Measurements from ENCODE around the gene SGTB. TPM values are rescaled to one million over a fixed set of nuclear protein-coding genes. Genes with fewer than 3 reads are reported as not detected.
"Not testable (repeated sequence)": the region's sequence is repeated elsewhere in the genome, so short reads cannot be mapped to it uniquely, and the experiment has no call there.

Gene SGTB
- total and polyA plus RNA-seq, 3 experiments from 2014 or later: 12.2 to 16.3 (median 14.9) TPM

DNA sequence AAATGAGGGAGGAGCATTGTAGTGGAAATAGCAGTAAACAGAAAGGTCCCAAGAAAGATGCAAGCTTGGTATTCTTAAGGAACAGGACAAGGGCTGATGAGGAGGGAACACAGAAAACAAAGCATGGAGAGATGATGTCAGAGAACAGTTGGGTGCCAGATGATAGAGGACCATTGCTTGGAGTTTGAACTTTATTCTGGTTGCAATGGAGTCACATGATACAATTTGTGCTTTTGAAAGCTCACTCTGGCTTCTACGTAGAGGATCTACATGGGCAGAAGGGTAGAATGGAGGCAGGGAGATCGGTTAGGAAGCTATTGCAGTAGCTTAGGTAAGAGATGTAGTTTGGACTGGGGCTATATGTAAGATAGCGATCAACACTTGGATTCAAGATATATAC lies 39.8 kb downstream of the SGTB start:
- Histone ChIP-seq H3K4me3 (ENCODE audit: low read length) (no peak overlapping the region), H3K36me3 (ENCODE audit: insufficient read depth, low read length) (peaks cover 29% of the 10 kb centered on the region), H3K4me1 (ENCODE audit: insufficient read depth, low read length) (peaks cover 5% of the 10 kb centered on the region), H3K9me3 (ENCODE audit: low read length) (no peaks in the 10 kb centered on the region), H3K27ac (ENCODE audit: low read depth, low read length) (no peak overlapping the region), H3K27me3 (ENCODE audit: insufficient read depth, low read length, poor library complexity, severe bottlenecking) (no peaks in the 10 kb centered on the region)
- no peak for DNase-seq
- H3K27me3 Mint-ChIP-seq: no peaks in the 10 kb centered on the region
- peaks cover 25 to 44% (median 37%) of the 10 kb centered on the region in 3 donors for H3K4me1 Mint-ChIP-seq
- no peak overlapping the region for H3K4me3 Mint-ChIP-seq
- peaks cover 6 to 91% (median 34%) of the 10 kb centered on the region in 3 donors for H3K36me3 Mint-ChIP-seq
- no peaks in the 10 kb centered on the region for H3K9me3 Mint-ChIP-seq
- CTCF ChIA-PET: no interaction called here
- peak overlapping the region in 2 of 8 donors; percentile 25 to 76 for H3K27ac Mint-ChIP-seq
- POLR2A ChIA-PET: no interaction called here

DNA sequence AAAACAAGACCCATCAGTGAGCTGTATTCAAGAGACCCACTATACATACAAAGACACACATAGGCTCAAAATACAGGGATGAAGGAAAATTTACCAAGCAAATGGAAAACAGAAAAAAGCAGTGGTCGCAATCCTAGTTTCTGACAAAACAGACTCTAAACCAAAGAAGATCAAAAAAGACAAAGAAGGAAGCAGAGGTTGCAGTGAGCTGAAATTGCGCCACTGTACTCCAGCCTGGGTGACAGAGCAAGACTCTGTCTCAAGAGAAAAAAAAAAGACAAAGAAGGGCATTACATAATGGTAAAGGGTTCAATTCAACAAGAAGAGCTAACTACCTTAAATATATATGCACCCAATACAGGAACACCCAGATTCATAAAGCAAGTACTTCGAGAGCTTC lies 45.9 kb downstream of the SGTB start:
- H3K4me3 ChIP-seq (ENCODE audit: low read length); H3K9me3 ChIP-seq (ENCODE audit: low read length); DNase-seq; H3K27ac ChIP-seq (ENCODE audit: low read depth, low read length); H3K27me3 ChIP-seq (ENCODE audit: insufficient read depth, low read length, poor library complexity, severe bottlenecking); CTCF ChIA-PET; H3K9me3 Mint-ChIP-seq; POLR2A ChIA-PET; H3K27me3 Mint-ChIP-seq: not testable (repeated sequence)
- Histone ChIP-seq H3K4me1 (ENCODE audit: insufficient read depth, low read length) (peaks cover 10% of the 10 kb centered on the region), H3K36me3 (ENCODE audit: insufficient read depth, low read length) (peaks cover 38% of the 10 kb centered on the region)
- Mint-ChIP-seq H3K36me3 (peaks cover 8 to 98% (median 22%) of the 10 kb centered on the region in 3 donors), H3K27ac (peak overlapping the region in 5 of 8 donors; percentile 19 to 81 (median 44)), H3K4me1 (peaks cover 35 to 42% (median 36%) of the 10 kb centered on the region in 3 donors), H3K4me3 (peak overlapping the region in 1 of 7 donors; percentile 2)

DNA sequence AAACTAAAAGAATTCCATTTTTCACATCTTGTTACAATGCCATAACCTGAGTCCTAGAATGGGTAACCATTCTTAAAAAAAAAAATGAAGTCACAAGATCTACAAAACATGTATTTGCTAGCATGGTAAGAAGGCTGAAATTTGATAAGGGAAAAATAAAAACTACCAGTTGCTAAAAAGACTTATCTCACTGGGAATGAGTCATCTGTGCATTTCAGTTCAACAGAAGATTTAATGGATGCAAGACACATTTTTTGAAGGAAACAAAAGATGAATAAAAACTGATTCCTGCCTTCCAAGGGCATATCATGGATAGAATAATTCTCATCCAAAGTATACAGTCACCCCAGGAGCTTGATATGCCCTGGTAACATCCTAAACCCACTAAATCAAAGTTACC lies 47.2 kb downstream of the SGTB start:
- H3K4me1 Mint-ChIP-seq: peaks cover 29 to 35% (median 34%) of the 10 kb centered on the region in 3 donors
- no peaks in the 10 kb centered on the region for H3K27me3 Mint-ChIP-seq
- H3K36me3 Mint-ChIP-seq: peaks cover 8 to 98% (median 21%) of the 10 kb centered on the region in 3 donors
- ChIA-PET CTCF (no interaction called here), POLR2A (no interaction called here)
- Histone ChIP-seq H3K4me1 (ENCODE audit: insufficient read depth, low read length) (peaks cover 7% of the 10 kb centered on the region), H3K4me3 (ENCODE audit: low read length) (no peak overlapping the region), H3K27me3 (ENCODE audit: insufficient read depth, low read length, poor library complexity, severe bottlenecking) (no peaks in the 10 kb centered on the region), H3K27ac (ENCODE audit: low read depth, low read length) (no peak overlapping the region), H3K9me3 (ENCODE audit: low read length) (no peaks in the 10 kb centered on the region), H3K36me3 (ENCODE audit: insufficient read depth, low read length) (peaks cover 42% of the 10 kb centered on the region)
- DNase-seq: no peak
- H3K4me3 Mint-ChIP-seq: no peak overlapping the region
- no peaks in the 10 kb centered on the region for H3K9me3 Mint-ChIP-seq
- peak overlapping the region in 6 of 8 donors; percentile 22 to 72 (median 61) for H3K27ac Mint-ChIP-seq

DNA sequence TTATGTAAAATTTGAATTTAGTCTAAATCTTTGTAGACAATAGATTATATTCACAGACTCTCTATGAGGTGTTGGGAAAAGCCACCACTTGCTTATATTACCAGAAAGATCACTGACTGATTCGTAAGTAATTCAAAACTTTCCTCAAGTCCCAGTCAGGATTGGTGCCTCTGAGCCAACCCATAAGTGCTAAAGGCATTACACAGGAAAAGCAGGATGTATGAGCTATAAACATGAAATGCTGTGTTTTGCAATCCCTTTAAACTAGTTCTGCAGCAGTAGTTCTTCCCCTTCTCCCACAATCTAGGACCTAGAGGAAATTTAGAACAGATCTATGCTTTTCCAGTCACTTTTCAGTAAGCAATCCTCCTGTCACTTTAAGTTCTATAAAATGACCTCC lies 49.1 kb downstream of the SGTB start:
- no peaks in the 10 kb centered on the region for H3K9me3 ChIP-seq (ENCODE audit: low read length)
- H3K27ac ChIP-seq (ENCODE audit: low read depth, low read length): no peak overlapping the region
- peaks cover 44% of the 10 kb centered on the region for H3K36me3 ChIP-seq (ENCODE audit: insufficient read depth, low read length)
- Mint-ChIP-seq H3K4me1 (peaks cover 19 to 23% (median 21%) of the 10 kb centered on the region in 3 donors), H3K9me3 (no peaks in the 10 kb centered on the region), H3K27ac (peak overlapping the region in 5 of 8 donors; percentile 27 to 54 (median 39)), H3K4me3 (no peak overlapping the region), H3K27me3 (no peaks in the 10 kb centered on the region), H3K36me3 (peaks cover 8 to 88% (median 24%) of the 10 kb centered on the region in 3 donors)
- ChIA-PET CTCF (no interaction called here), POLR2A (no interaction called here)
- no peak for DNase-seq
- no peaks in the 10 kb centered on the region for H3K27me3 ChIP-seq (ENCODE audit: insufficient read depth, low read length, poor library complexity, severe bottlenecking)
- no peak overlapping the region for H3K4me3 ChIP-seq (ENCODE audit: low read length)
- H3K4me1 ChIP-seq (ENCODE audit: insufficient read depth, low read length): peaks cover 5% of the 10 kb centered on the region

DNA sequence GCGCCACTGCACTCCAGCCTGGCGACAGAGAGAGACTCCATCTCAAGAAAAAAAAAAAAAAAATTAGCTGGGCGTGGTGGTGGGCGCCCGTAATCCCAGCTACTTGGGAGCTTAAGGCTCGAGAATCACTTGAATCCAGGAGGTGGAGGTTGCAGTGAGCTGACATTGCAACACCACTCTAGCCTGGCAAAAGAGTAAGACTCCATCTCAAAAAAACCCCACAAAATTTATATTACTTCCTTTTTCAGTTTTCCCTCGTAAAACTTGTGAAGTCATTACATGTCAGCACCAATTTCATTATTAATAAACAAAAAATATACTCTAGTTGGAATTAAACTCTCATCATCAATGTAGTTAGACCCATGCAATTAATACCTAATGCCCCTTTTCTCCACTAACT lies 53.2 kb downstream of the SGTB start:
- CTCF ChIA-PET: no interaction called here

DNA sequence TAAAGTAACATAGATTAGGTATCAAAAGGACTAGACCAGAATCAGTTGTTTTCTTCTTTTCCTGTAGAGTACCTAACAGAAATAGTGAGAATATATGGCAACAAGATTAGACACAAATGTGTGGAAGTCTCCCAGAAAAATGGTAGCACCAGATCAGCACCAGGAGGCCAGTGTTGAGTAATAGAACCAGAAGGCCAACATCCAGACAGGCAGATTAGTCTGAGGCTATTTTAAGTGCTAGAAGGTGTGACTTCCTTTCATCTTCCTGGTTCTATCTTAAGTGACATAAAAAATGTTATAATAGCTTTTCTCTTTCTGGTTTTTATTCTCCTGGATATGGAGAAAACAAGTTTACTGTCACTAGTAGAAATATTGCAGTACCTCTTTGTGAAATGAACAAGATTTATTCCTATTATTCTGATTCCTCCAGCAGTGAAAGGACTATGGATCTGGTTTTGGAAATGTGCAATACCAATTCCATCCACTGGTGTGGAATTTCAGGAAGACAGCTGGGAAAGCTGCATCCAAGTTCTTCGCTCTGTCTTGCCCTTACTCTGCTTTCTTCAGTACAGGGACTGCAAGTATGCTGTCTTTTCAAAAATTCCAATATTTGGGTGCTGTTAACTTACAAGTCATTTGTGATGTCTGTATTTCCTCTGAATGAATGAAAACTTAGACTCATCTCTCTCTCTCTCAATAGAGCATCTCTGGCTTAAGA lies 57.9 kb downstream of the SGTB start:
- H3K27ac Mint-ChIP-seq: peak overlapping the region in 7 of 8 donors; percentile 19 to 85 (median 62)
- no peaks in the 10 kb centered on the region for H3K9me3 ChIP-seq (ENCODE audit: low read length)
- no peak overlapping the region for H3K27ac ChIP-seq (ENCODE audit: low read depth, low read length)
- DNase-seq: no peak
- no peaks in the 10 kb centered on the region for H3K9me3 Mint-ChIP-seq
- no peak overlapping the region for H3K4me3 Mint-ChIP-seq
- POLR2A ChIA-PET: no interaction called here
- CTCF ChIA-PET: no interaction called here
- H3K4me1 Mint-ChIP-seq: peaks cover 9 to 17% (median 11%) of the 10 kb centered on the region in 3 donors
- H3K27me3 Mint-ChIP-seq: no peaks in the 10 kb centered on the region
- no peaks in the 10 kb centered on the region for H3K27me3 ChIP-seq (ENCODE audit: insufficient read depth, low read length, poor library complexity, severe bottlenecking)
- H3K36me3 ChIP-seq (ENCODE audit: insufficient read depth, low read length): peaks cover 6% of the 10 kb centered on the region
- peaks cover 4% of the 10 kb centered on the region for H3K4me1 ChIP-seq (ENCODE audit: insufficient read depth, low read length)
- peaks cover 0 to 55% (median 9%) of the 10 kb centered on the region in 3 donors for H3K36me3 Mint-ChIP-seq
- H3K4me3 ChIP-seq (ENCODE audit: low read length): no peak overlapping the region

More for the DNA sequence above, 53.2 kb downstream of the SGTB start:
- H3K27me3 Mint-ChIP-seq: no peaks in the 10 kb centered on the region
- no peak for DNase-seq
- Histone ChIP-seq H3K4me3 (ENCODE audit: low read length) (no peak overlapping the region), H3K36me3 (ENCODE audit: insufficient read depth, low read length) (peaks cover 30% of the 10 kb centered on the region), H3K4me1 (ENCODE audit: insufficient read depth, low read length) (peaks cover 4% of the 10 kb centered on the region), H3K27ac (ENCODE audit: low read depth, low read length) (no peak overlapping the region), H3K9me3 (ENCODE audit: low read length) (no peaks in the 10 kb centered on the region), H3K27me3 (ENCODE audit: insufficient read depth, low read length, poor library complexity, severe bottlenecking) (no peaks in the 10 kb centered on the region)
- H3K9me3 Mint-ChIP-seq: no peaks in the 10 kb centered on the region
- POLR2A ChIA-PET: no interaction called here
- H3K4me1 Mint-ChIP-seq: peaks cover 6 to 10% (median 8%) of the 10 kb centered on the region in 3 donors
- H3K4me3 Mint-ChIP-seq: no peak overlapping the region
- H3K27ac Mint-ChIP-seq: no peak overlapping the region
- peaks cover 4 to 74% (median 12%) of the 10 kb centered on the region in 3 donors for H3K36me3 Mint-ChIP-seq

DNA sequence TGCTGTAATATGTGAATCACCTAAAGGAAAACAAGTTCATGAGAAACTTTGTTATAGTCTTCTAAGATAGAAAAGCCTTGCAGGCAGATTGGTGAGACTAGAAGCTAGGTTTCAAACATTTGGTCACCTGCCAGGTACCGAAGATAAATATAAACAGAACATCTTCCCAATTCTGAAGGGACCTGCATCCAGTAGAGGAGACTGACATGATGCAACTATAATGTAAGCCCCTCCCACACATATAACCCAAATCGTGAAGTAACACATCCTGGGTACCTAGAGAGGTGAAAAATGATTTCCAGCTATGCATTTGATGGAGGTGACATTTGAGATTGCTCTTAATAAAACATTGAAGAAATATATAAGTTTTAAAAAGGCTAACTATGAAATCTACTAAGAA lies 67.2 kb downstream of the SGTB start:
- H3K27ac Mint-ChIP-seq: no peak overlapping the region
- H3K36me3 Mint-ChIP-seq: peaks cover 0 to 39% (median 11%) of the 10 kb centered on the region in 3 donors

DNA sequence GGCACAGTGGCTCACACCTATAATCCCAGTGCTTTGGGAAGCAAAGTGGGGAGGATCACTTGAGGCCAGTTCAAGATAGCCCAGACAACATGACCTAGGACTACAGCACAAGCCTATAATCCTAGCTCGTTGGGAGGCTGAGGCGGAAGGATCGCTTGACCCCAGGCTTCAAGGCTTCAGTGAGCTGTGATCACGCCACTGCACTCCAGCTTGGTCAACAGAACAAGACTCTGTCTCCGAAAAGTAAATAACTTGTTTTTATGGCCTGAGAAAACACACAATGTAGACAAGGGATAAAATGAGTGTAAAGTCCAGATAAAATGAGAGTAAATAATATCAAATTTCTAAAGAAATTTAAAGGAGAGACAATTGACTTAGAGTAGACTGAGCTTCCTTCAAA lies 70.8 kb downstream of the SGTB start:
- H3K27me3 ChIP-seq (ENCODE audit: insufficient read depth, low read length, poor library complexity, severe bottlenecking): no peaks in the 10 kb centered on the region
- Mint-ChIP-seq H3K27me3 (no peaks in the 10 kb centered on the region), H3K4me1 (no peaks in the 10 kb centered on the region), H3K9me3 (no peaks in the 10 kb centered on the region), H3K27ac (no peak overlapping the region), H3K4me3 (no peak overlapping the region), H3K36me3 (peaks cover 0 to 57% (median 10%) of the 10 kb centered on the region in 3 donors)
- ChIA-PET POLR2A (interaction anchor here (0.6 kb wide), 1 partner anchor 315 kb away, joined by 6 read pairs; no protein-coding TSS in a partner anchor), CTCF (no interaction called here)
- no peak for DNase-seq
- H3K9me3 ChIP-seq (ENCODE audit: low read length): no peaks in the 10 kb centered on the region
- H3K4me3 ChIP-seq (ENCODE audit: low read length): no peak overlapping the region
- no peaks in the 10 kb centered on the region for H3K36me3 ChIP-seq (ENCODE audit: insufficient read depth, low read length)
- no peaks in the 10 kb centered on the region for H3K4me1 ChIP-seq (ENCODE audit: insufficient read depth, low read length)
- H3K27ac ChIP-seq (ENCODE audit: low read depth, low read length): no peak overlapping the region

More for the DNA sequence above, 67.2 kb downstream of the SGTB start:
- Histone ChIP-seq H3K4me3 (ENCODE audit: low read length) (no peak overlapping the region), H3K4me1 (ENCODE audit: insufficient read depth, low read length) (no peaks in the 10 kb centered on the region), H3K9me3 (ENCODE audit: low read length) (no peaks in the 10 kb centered on the region), H3K36me3 (ENCODE audit: insufficient read depth, low read length) (no peaks in the 10 kb centered on the region), H3K27me3 (ENCODE audit: insufficient read depth, low read length, poor library complexity, severe bottlenecking) (no peaks in the 10 kb centered on the region), H3K27ac (ENCODE audit: low read depth, low read length) (no peak overlapping the region)
- Mint-ChIP-seq H3K4me3 (no peak overlapping the region), H3K4me1 (no peaks in the 10 kb centered on the region), H3K27me3 (no peaks in the 10 kb centered on the region), H3K9me3 (no peaks in the 10 kb centered on the region)
- no peak for DNase-seq
- CTCF ChIA-PET: no interaction called here
- POLR2A ChIA-PET: no interaction called here

All from CD8-positive, alpha-beta memory T cell (primary cell).